ENCODE results near the gene LAMC3.
A peak's percentile ranks its signal among the peaks of the same experiment; 100 is the strongest.
"Not testable (repeated sequence)": the region's sequence is repeated elsewhere in the genome, so short reads cannot be mapped to it uniquely, and the experiment has no call there.

LAMC3 gene

DNA sequence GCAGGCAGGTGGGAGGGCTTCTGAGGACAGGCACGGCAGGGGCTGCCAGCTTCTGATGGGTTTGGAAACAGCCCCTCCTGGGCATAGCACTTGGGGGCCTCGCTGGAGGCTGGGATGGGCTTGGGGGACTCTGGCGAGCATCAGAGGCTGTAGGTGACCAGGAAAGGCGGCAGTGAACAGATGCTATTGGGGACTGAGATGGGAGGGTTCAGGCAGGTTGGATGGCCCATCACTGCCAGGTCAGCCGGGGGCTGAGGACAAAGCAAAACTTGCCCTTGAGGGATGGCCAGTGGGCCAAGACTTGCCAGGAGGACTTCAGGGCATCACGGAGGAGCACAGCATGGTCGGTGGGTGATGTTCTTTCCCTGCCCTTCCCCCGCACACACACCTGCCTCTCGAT, 94.0 kb downstream of the LAMC3 start:
- DNase-seq, result no peak

DNA sequence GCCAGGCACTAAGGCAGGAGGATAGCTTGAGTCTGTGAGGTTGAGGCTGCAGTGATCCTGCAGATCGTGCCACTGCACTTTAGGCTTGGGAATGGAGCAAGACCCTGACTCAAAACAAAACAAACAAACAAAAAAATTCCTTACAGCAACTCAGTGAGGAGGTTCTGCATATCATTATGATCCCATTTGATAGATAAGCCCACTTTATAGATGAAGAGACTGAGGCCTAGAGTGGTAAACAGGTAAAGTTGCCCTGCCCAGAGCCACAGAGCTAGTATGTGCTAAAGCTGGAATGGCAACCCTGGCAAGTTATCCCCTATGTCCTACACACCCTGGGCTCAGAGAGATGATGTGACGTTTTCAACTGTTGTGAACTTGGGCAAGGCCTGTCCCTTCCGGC, 94.6 kb downstream of the LAMC3 start:
- no peak for DNase-seq

DNA sequence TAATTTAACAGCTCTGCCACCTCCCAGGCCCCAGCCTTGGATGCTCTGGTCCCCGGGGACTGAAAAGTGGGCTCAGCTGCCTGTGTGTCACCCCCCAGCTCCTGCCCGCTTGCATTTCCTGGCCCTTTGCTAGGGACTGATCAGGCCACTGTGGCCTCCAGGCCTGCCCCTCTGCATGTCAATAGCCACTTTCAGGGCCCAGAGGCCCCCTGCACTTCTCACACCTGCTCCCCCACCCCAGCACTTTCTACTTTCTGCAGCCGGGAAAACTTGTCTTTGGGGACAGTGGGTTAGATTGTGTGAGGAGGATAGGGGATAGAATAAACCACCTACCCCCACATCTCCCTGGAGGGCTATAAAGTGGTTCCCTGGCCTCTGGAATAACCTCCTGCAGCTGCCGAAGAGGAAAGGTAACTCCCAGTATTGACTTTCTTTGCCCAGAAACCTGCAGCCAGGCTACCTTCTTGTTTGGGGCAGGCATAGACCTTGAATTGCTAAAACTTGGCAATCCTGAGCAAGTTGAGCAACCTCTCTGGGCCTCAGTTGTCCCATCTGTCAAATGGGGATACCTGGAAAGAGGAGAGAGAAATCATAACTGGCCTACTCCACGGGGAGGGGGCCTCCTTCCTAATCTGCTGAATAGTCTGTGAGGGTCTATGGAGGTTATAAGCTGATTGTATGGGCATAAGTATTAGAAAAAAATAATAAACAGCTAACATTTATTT, 95.2 kb downstream of the LAMC3 start:
- no peak for DNase-seq

DNA sequence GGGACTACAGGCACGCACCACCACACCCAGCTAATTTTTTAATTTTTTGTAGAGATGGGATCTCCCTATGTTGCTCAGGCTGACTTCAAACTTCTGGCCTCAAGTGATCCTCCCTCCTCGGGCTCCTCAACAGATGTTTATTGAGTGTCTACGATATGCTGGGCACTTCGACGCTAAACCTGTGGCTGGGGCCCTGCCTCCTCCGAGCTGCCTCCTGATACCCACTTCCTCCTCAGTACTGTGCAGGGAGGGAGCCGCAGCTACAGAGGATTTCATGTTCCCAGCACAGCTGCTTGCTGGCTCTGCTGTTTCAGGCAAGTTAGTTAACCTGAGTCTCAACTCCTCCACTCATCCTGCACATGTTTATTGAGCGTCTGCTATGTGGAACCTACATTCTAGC, 97.0 kb downstream of the LAMC3 start:
- no peak for DNase-seq

DNA sequence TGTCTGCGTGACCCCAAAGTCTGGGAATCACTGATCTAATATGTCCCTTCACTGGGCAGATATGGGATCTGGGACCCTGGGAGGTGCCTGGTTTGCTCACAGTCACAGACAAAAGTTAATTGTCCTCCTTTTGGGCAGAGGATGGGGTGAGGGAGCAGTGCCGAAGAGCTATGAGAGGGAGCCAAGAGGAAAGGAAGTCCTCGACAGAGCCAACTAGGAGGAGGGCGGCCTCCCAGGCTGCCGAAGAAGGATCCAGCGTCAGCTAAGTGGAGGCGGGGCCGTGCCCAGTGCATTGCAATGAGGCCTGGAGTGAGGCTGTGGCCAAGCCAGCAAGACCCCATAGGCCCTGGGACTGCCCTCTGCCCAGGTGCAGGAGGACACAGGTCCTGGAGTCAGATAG, 98.8 kb downstream of the LAMC3 start:
- no peak for DNase-seq

DNA sequence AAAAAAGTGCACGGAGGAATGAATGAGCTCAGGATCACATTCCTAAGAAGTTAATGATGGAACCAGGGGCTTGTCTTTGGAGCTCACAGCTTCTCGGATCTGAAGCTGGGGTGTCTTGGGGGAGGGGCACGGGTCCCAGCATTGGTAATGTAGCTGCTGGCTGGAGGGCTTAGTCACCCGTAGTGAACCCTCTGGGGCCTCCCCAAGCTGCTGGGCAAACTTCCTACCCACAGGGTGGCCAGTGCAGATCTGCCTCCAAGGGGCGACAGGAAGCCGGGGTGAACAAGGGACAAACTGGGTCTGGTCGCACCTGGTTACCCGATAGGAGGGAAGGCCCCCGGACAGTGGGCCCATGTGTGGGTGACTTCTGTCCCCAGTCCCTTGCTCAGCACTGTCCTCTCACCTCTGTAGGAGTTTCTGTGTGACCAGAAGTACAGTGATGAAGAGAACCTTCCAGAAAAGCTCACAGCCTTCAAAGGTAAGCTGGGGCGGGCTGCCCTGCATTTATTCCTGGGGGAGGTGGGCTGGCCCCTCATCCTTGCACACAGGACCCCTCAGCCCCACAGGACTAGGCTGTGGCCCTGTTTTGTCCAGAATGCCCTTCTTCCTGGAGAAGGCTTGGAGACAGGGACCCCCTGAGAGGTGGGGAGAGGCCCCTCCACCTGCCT, 102.3 kb downstream of the LAMC3 start:
- no peak for DNase-seq

DNA sequence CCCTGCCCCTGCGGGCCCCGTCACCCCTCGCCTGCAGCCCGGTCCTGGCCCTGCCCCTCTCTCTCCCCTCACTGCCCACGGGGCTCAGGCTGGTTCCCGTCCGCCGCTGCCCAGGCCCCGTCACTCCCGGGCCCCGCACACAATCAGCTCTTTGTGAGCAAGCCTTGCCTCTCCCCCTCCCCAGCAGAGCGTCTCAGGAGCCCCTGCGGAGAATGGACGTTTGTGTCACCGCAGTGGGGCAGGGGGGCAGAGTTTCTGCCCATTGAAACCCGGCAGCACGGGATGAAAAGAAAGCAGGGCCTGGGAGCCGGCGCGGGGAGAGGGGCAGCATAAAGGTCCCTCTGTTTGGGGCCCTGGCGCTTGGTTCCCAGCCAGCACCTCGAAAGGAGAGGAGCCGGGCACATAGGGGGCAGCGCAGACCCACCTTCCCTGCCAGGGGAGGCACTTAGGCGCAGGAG, 102.9 kb downstream of the LAMC3 start:
- no peak for DNase-seq

DNA sequence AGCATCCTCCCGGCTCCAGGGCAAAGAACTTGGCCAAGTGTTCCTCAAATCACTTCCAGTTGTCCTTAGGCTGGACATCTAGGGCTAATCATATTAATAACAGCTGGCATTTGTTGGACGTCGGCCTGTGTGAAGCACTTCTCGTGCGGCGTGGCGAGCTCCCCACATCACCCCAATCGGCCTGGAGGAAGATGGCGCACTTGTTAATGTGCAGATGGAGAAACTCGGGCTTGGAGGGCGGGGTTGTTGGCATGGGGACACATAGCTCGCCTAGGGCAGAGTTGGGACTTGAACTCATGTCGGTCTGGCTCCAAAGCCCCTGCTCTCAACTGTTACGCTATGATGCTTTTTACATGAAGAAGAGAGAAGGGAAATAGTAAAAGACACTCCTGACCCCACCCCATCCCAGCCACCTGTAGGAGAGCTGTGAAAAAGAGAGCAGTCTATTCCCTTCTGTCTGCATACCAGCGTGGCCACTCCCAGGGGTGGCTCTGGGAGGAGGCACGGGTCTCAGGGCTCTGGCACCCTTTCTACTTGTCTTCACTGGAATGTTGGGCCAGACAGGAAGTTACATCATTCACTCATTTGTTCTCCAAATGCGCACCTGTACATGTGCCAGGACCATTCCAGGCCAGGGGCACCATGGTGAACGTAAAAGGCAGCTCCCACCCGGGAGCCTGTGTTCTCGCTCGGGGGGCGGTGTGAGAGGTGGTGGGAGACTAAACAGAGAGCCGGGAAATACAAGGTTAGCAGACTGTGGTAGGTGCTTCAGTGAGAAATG, 103.6 kb downstream of the LAMC3 start:
- DNase-seq, result no peak

DNA sequence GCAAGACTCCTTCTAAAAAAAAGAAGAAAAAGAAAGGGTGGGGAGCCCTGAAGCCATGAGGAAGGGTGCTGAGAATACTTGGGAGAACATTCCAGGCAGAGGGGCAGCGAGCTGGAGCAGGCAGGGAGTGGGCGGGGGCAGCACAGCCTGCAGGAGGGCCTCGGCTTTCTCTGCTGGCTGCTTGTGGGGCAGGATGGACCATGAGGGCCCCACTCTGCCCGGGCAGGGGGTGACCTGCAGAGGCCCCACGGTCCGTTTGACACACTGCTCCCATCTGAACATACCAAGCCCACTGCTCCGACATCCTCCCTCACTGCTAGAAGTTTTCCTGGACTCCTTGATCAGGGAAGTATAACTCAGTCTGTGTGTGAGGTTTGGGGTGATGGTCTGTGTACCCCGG, 104.7 kb downstream of the LAMC3 start:
- no peak for DNase-seq

DNA sequence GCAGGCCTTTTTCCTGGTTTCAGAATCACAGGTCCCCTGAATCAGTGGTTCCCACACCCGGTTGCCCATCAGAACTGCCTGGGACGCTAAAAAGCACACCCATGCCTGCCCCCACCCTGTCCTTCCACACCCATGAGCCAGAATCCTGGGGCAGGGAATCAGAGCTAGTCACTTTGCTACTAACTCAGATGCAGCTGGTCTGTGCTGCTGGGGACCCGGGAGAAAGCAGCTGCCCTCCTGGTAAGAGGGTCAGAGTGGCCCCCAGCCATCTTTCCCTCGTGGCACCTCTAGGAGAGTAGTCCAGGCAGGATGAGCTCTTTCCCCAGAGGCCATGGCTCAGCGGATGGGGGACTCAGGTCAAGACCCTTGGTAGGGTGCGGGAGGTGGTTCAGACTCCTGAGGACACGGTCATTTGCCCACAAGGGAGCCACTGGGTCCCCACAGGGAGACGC, 105.1 kb downstream of the LAMC3 start:
- no peak for DNase-seq

DNA sequence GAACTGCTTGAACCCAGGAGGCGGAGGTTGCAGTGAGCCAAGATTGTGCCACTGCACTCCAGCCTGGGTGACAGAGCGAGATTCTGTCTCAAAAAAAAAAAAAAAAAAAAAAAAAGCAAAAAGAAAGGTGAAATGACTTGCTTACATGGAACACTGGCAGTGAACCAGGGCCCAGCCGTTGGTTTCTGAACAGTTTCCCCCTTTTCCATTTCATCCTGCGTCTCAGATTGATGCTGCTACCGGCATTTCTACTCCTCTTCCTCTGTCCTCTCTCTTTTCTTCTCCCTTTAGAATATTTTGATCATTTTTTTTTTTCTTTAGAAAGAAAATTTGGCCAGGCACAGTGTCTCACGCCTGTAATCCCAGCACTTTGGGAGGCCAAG, 106.4 kb downstream of the LAMC3 start:
- DNase-seq, result not testable (repeated sequence)

DNA sequence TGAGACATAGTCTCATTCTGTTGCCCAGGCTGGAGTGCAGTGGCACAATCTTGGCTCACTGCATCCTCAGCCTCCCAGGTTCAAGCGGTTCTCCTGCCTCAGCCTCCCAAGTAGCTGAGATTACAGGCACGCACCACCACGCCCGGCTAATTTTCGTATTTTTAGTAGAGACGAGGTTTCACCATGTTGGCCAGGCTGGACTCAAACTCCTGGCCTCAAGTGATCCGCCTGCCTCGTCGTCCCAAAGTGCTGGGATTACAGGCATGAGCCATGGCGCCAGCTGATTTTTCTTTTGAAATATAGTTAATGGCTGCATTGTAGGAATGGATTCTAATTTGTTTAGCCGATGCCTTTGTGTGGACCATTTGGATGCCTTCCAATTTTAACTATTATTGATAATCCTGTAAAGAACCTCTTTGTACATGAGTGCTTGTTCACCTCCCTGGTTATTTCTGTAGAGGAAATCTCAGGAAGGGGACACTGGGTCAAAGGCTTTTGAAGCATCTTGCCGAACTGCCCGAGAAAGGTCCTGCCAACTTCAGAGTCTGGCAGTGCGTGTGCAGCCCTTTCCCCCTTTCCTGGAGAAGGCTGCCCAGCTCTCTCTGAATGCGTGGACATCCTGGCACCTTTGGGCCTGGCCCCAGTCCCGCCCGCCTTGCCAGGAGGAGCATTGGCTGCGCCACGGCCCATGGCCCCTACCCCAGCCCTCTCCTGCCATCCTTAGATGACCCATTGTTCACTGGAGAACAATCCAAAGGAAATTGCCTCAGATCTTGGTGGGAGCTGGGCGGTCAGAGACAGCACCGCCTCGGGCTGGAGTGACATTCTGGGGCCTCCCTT, 107.5 kb downstream of the LAMC3 start:
- DNase-seq, result no peak

DNA sequence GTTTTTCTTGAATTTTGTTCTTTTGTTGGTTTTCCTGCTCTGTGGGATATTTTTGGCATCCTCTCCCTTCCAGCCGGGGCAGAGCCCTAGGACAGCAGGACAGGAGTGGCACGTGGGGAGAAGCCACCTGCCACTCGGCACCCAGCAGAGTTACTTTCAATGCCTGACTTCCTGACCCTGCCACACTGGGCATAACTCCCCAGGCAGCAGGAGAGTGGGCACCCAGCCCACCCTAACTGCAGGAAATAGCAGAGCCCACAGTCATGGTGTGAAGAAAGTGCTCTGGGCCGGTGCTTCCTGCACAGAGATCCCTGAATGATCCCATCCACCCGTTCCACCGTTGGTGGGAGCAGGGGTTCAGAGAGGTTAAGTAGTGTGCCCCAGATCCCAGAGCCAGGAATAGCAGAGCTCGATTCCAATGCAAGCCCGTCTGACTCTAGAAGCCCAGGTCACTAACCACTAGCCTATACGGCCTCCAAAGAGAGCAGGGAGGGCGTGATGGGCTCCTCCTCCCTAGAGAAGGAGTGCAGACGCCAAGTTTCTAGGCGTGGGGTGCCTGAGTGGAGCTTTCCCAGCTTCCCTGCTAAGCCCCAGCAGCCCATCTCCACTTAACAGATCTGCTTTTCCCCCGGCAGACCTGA, 108.3 kb downstream of the LAMC3 start:
- no peak for DNase-seq

DNA sequence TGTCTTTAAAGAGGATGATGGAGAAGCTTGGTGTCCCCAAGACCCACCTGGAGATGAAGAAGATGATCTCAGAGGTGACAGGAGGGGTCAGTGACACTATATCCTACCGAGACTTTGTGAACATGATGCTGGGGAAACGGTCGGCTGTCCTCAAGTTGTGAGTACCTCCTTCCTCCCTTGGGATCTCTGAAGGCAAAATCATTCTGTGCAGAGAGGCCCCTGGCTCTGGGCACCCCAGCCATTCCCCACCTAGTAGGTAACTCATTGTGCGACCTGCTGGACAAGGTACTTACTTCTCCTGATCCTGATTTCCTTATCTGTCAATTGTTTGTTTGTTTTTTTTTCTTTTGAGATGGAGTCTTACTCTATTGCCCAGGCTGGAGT, 108.8 kb downstream of the LAMC3 start:
- no peak for DNase-seq

DNA sequence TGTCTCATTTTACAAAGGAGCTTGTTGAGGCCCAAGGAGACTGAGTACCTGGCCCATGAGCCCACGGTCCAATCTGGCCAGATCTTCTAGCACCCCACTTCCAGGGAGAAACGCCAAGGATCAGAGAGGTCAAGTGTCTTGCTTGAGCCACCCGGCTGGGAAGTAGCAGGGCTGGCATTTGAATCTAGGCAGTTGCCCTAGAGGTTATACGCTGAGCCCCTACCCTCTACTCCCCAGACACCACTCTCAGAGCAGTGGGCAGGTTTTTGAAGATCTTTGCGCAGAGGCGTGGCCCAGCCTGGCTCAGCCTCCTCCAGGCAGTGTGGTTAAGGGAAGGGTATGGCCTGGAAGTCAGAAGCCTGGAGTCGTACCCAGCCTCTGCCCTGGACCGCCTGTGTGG, 110.6 kb downstream of the LAMC3 start:
- DNase-seq, result no peak

DNA sequence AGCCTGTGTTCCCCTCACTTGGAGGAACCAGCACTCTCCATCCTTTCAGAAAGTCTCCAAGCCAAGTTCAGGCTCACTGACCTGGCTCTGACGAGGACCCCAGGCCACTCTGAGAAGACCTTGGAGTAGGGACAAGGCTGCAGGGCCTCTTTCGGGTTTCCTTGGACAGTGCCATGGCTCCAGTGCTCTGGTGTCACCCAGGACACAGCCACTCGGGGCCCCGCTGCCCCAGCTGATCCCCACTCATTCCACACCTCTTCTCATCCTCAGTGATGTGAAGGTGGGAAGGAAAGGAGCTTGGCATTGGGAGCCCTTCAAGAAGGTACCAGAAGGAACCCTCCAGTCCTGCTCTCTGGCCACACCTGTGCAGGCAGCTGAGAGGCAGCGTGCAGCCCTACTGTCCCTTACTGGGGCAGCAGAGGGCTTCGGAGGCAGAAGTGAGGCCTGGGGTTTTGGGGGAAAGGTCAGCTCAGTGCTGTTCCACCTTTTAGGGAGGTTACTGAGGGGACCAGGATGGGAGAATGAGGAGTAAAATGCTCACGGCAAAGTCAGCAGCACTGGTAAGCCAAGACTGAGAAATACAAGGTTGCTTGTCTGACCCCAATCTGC, 111.8 kb downstream of the LAMC3 start:
- DNase-seq, result no peak

DNA sequence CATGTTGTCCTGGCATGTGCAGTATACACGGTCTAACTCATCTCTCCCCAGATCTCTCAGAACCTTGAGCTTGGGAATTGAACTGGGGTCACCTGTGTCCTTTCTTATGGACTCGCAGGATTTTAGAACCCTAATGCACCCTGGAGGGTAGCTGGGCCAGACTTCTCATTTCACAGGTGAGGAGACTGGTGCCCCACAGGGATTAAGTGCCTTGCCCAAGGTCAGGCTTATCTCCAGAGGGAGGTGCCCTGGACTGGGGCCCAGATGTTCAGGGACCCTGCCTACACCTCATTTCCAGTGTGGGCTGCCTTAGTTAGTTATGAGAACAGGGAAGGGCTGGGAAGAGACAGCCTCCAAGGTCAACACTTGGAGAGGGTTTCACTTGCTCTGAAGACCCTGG, 112.4 kb downstream of the LAMC3 start:
- DNase-seq, result no peak

DNA sequence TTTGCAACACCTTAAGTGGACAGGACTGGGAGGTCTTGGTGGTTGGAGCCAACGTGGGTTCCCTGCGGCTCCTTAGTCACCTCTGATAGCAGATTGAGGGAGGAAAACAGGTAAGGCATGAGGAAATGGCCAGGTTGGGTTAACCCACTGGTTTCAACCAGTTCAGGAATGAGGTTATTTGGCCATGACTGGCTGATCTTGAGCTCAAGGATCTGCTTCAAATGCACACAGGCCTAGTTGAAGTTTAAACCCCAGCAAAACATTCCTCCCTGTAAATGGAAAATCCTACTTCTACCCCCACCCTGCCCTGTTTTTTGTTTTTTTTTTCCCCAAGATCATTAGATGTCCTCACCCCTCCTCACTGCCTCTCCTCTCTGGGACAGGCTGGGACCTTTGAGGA, 113.2 kb downstream of the LAMC3 start:
- no peak for DNase-seq

DNA sequence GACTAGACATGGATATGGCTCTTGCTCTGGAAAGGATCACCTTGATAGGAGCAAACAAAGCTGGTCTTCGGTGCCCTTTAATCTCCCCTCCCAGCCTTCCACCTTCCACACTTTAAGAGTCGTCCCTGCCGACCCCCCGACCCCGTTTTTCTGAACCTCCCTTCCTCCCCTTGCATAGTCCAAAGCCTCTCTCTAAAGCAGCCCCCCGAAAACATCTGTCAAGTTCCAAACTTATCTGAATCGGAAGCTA, 116.0 kb downstream of the LAMC3 start:
- no peak for DNase-seq

DNA sequence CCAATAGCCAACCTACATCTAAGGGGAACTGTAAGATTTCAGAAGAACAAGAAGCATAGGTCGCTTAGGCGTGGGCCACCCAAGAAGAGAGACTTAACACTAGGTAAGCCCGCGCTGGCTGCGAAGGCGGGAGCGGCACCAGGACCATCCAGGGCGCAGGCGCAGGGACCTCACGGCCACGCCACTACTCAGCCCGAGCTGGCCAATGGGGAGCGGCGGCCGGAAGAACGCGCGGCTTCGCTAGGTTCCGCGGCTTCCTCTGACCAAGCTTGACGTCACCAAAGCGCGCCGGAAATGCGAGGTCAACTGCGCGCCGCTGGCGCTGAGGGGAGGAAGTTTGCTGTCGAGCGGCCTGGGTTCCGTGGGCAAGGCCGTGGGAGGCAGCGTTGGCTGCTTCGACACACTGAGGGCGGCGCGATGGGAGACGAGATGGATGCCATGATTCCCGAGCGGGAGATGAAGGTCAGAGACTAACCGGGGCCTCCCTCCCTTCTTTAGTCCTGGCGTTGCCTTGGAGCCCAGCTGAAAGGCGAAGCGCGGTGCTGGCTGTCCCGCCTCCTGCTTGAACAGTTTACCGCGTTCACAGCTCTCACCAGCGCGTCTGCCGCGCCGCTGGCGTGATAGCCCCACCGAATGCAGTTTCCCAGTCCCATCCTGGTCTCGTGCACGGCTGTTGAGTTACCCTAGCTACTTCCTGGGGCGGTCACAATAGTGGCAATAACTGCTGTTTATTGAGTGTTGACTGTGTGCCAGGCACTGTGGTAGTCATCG, 116.5 kb downstream of the LAMC3 start, which contains the start of gene NUP214:
TSS of gene NUP214 (plus strand) at position 299 of the 771 bp plus-strand sequence. CDS start at position 418, 119 bp downstream.
- DNase-seq, result peak; percentile 97 to 99 (median 98)

DNA sequence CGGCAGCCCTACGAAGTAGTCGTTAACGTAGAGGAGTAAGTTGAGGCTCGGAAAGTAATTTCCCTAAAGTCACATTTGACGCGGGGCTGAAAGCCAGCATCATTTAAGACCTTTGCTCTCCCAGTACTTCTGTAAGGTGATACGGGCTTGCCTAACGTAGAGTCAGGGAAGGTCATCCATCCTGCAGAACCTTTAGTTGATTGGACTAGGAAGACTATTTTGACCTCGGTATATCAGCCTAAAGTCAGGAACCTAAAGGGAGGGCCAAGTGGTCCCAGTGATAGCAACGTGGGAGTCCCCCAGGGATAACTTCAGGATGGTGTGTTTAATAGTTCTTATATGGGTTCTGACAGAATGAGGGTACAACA, 117.1 kb downstream of the LAMC3 start:
- DNase-seq, result no peak

Measured in stimulated activated naive CD4-positive, alpha-beta T cell (primary cell).